Neural progenitor cell (in vitro differentiated cells): Measurements from ENCODE around the gene LTBP1.

ENCODE experiments used
- CTCF ChIP-seq: fragments of 200-600 bp; sonication (generic); IDR thresholded peaks from 2 replicates; pipeline ENCODE4 v1.5.1; 2017; ENCODE audit warnings: antibody characterized with exemption, mild to moderate bottlenecking
- EZH2 ChIP-seq: fragments of 200-600 bp; sonication (generic); IDR thresholded peaks from 2 replicates; pipeline ENCODE4 v1.6.1; 2017; ENCODE audit warnings: antibody characterized with exemption, mild to moderate bottlenecking, moderate library complexity
- EZH2phosphoT487 ChIP-seq: fragments of 200-600 bp; sonication (generic); IDR thresholded peaks from 2 replicates; pipeline ENCODE4 v1.6.1; 2017; ENCODE audit warnings: antibody characterized with exemption

GRCh38 chr2:33056170-33056569 is 109.4 kb downstream of the LTBP1 start:
- TF ChIP-seq CTCF (no peak), EZH2 (no peak), EZH2phosphoT487 (no peak)
